Measurements from ENCODE around the gene TPSG1. TPM values are rescaled to one million over a fixed set of nuclear protein-coding genes. Genes with fewer than 3 reads are reported as not detected.

The TPSG1 gene
- total and polyA plus RNA-seq, 7 donors, result 1.4 to 73.9 (median 40.7) TPM; not detected in 3

- peaks cover 0 to 25% (median 16%) of the 10 kb centered on the region in 4 donors for H3K4me1 ChIP-seq
- DNase-seq, result no peak
- H3K36me3 ChIP-seq, result peaks cover 30 to 48% (median 40%) of the 10 kb centered on the region in 4 donors
- H3K9me3 ChIP-seq, result no peaks in the 10 kb centered on the region
- 72 to 82% methylated on average over 40 of the region's 40 CpGs for WGBS, 2 donors
- no peak overlapping the region for H3K4me3 ChIP-seq
- intact Hi-C loops (cut with DNase I), result no loop called here
- H3K27me3 ChIP-seq, result no peaks in the 10 kb centered on the region
- H3K27ac ChIP-seq, result peak overlapping the region; percentile 1 to 43 (median 34)
- no peak for TF ChIP-seq CTCF (IDR thresholded peaks at IDR 0.05)
- TF ChIP-seq EP300 (IDR thresholded peaks at IDR 0.05), result no peak
- no peak for TF ChIP-seq POLR2AphosphoS5 (IDR thresholded peaks at IDR 0.05)
- TF ChIP-seq POLR2A (IDR thresholded peaks at IDR 0.05), result no peak
Measured at GRCh38 chr16:1221628-1222552, 3.2 kb downstream of the TPSG1 start.

- no peak overlapping the region for H3K4me3 ChIP-seq
- H3K36me3 ChIP-seq, result peaks cover 33 to 57% (median 49%) of the 10 kb centered on the region in 4 donors
- peaks cover 0 to 24% (median 10%) of the 10 kb centered on the region in 4 donors for H3K4me1 ChIP-seq
- no peaks in the 10 kb centered on the region for H3K9me3 ChIP-seq
- TF ChIP-seq POLR2AphosphoS5 (IDR thresholded peaks at IDR 0.05), result peak in 1 of 4 donors; percentile 12
- no peak for TF ChIP-seq EP300 (IDR thresholded peaks at IDR 0.05)
- intact Hi-C loops (cut with DNase I), result no loop called here
- no peak for DNase-seq
- peak overlapping the region; percentile 11 to 43 (median 30) for H3K27ac ChIP-seq
- WGBS, 2 donors, result 67 to 86% methylated on average over 48 of the region's 48 CpGs
- no peaks in the 10 kb centered on the region for H3K27me3 ChIP-seq
Measured at GRCh38 chr16:1220841-1221627, 4.0 kb downstream of the TPSG1 start.

- peak overlapping the region in 1 of 4 donors; percentile 11 for H3K27ac ChIP-seq
- TF ChIP-seq EP300 (IDR thresholded peaks at IDR 0.05), result no peak
- H3K4me3 ChIP-seq, result no peak overlapping the region
Measured at GRCh38 chr16:1220098-1220728, 4.9 kb downstream of the TPSG1 start.

GRCh38 chr16:1218930-1219611 lies 6.0 kb downstream of the TPSG1 start:
- peaks cover 0 to 8% (median 0%) of the 10 kb centered on the region in 4 donors for H3K4me1 ChIP-seq
- H3K9me3 ChIP-seq, result no peaks in the 10 kb centered on the region
- no peaks in the 10 kb centered on the region for H3K27me3 ChIP-seq
- intact Hi-C loops (cut with DNase I), result no loop called here
- peaks cover 45 to 76% (median 68%) of the 10 kb centered on the region in 4 donors for H3K36me3 ChIP-seq
- peak overlapping the region in 1 of 4 donors; percentile 4 for H3K27ac ChIP-seq
- WGBS, 2 donors, result 79 to 90% methylated on average over 24 of the region's 24 CpGs
- no peak for DNase-seq
- no peak overlapping the region for H3K4me3 ChIP-seq
- peak in 1 of 4 donors; percentile 11 for TF ChIP-seq POLR2AphosphoS5 (IDR thresholded peaks at IDR 0.05)
- no peak for TF ChIP-seq POLR2A (IDR thresholded peaks at IDR 0.05)

More at GRCh38 chr16:1220098-1220728, 4.9 kb downstream of the TPSG1 start:
- intact Hi-C loops (cut with DNase I), result no loop called here
- Histone ChIP-seq H3K4me1 (peaks cover 0 to 16% (median 2%) of the 10 kb centered on the region in 4 donors), H3K27me3 (no peaks in the 10 kb centered on the region), H3K9me3 (no peaks in the 10 kb centered on the region), H3K36me3 (peaks cover 34 to 65% (median 57%) of the 10 kb centered on the region in 4 donors)
- WGBS, 2 donors, result 89 to 92% methylated on average over 55 of the region's 55 CpGs
- DNase-seq, result no peak

- 82 to 89% methylated on average over 49 of the region's 49 CpGs for WGBS, 2 donors
- H3K36me3 ChIP-seq, result peaks cover 45 to 84% (median 76%) of the 10 kb centered on the region in 4 donors
- H3K4me1 ChIP-seq, result peaks cover 0 to 8% (median 0%) of the 10 kb centered on the region in 4 donors
- intact Hi-C loops (cut with DNase I), result no loop called here
- no peak for DNase-seq
- TF ChIP-seq EP300 (IDR thresholded peaks at IDR 0.05) (no peak), POLR2AphosphoS5 (IDR thresholded peaks at IDR 0.05) (no peak), CTCF (IDR thresholded peaks at IDR 0.05) (no peak), POLR2A (IDR thresholded peaks at IDR 0.05) (no peak)
- peak overlapping the region in 1 of 4 donors; percentile 4 for H3K27ac ChIP-seq
- H3K4me3 ChIP-seq, result no peak overlapping the region
- no peaks in the 10 kb centered on the region for H3K27me3 ChIP-seq
- no peaks in the 10 kb centered on the region for H3K9me3 ChIP-seq
Measured at GRCh38 chr16:1218061-1218929, 6.8 kb downstream of the TPSG1 start.
